Caki2 (cell line): Measurements from ENCODE around the gene VTI1A. TPM values are rescaled to one million over a fixed set of nuclear protein-coding genes. Genes with fewer than 3 reads are reported as not detected.
"Not testable (repeated sequence)": the region's sequence is repeated elsewhere in the genome, so short reads cannot be mapped to it uniquely, and the experiment has no call there.

Experiments used
- DNase-seq: peaks from one replicate; pipeline ENCODE4 v3.0.0-alpha.2; 2015; ENCODE audit warnings: low read depth
- in situ Hi-C: cut with HindIII; loops from 2 replicates; pipeline ENCODE4 v1.10.0; 2016; ENCODE audit warnings: low sequenced_read_pairs, low pct_unique_long_range_greater_than_20kb, mixed read lengths
- total RNA-seq: library from RNA; depleted of rRNA; stranded (reverse); fragments of >200 nt; shearing (Covaris generic); gene quantifications from 2 replicates; pipeline ENCODE4 v1.2.3, GENCODE V29; 2014; ENCODE audit warnings: low replicate concordance; rRNA removed

VTI1A gene
- total RNA-seq = 9.7 and 17.8 TPM in 2 replicates

GRCh38 chr10:112446855-112447619, at the start of gene VTI1A, which contains the start of gene ZDHHC6:
Gene VTI1A (plus strand): TSS chr10:112447215. CDS start chr10:112447374, 159 bp downstream.
Gene ZDHHC6 (minus strand): TSS chr10:112446914. CDS start chr10:112445436, 1,478 bp downstream.
- in situ Hi-C loops = no loop called here
- peak; percentile 79 for DNase-seq

DNA sequence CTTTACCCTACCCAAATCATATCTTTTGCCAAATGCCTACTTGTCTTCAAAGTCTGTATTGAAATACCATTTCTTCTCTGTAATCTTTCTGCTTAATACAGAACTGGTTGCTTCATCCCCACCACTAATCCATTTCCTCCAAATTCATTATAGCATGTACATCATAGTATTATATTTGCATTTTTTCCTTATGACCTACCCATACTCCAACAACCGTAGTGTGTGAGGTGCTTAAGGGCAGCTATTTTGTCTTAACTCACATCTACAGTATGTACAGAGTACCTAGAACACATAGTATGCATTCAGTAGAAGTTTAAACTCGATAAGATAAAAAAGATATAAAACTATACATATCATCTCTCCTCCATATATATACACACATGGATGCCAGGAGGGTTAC, 49.4 kb upstream of the VTI1A start:
- in situ Hi-C loops = no loop called here
- DNase-seq = no peak

- in situ Hi-C loops = no loop called here
These were observed 44.1 kb upstream of the VTI1A start for GRCh38 chr10:112402917-112403316.

DNA sequence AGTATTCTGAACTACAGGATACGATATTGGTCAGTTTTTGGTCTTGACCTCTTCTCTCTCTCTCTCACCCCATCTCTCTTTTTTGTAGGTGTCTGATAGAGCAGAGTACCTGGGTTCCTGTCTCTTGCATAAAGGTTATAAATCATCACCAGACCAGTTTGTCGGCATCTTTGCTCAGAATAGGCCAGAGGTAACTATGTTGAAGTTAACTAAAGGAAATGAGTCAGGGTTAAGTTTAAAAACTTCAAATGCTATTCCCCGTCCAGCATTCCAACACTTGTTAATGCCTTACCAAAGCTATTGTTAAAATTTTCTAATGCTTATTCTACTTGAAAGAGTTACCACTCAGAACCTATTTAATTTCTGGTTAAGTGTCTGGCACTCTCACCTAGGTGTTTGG, 42.4 kb upstream of the VTI1A start:
- in situ Hi-C loops = no loop called here
- no peak for DNase-seq

More at GRCh38 chr10:112402917-112403316, 44.1 kb upstream of the VTI1A start:
- no peak for DNase-seq

DNA sequence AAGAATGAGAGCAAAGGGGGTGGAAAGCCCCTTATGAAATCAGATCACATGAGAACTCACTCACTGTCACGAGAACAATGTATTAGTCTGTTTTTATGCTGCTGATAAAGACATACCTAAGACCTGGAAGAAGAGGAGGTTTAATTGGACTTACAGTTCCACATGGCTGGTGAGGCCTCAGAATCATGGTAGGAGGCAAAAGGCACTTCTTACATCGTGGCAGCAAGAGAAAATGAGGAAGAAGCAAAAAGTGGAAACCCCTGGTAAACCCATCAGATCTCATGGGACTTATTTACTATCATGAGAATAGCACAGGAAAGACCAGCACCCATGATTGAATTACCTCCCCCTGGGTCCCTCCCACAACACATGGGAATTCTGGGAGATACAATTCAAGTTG, 40.2 kb upstream of the VTI1A start:
- DNase-seq, in situ Hi-C loops: not testable (repeated sequence)

DNA sequence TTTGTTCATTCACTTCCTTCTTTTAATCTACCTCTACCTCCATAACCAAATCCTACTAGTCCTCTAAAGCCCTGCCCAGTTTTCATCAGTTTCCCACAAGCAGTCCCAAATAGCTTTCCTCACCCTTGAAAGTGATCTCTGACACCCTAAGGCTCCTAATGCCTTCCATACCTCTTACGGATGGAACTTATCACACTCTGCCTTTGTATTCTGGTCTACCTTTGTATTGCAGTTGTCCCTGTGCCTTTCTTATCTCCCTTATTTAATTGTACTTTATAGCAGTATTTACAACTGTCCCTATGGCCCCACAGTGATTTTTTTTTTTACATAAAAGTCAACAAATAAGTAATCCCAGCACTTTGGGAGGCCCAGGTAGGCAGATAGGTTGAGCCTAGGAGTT, 39.3 kb upstream of the VTI1A start:
- in situ Hi-C loops = no loop called here

GRCh38 chr10:112409299-112409698, 37.7 kb upstream of the VTI1A start:
- DNase-seq = no peak
- in situ Hi-C loops = no loop called here

More for the DNA sequence above, 39.3 kb upstream of the VTI1A start:
- no peak for DNase-seq

GRCh38 chr10:112409755-112410154, 37.3 kb upstream of the VTI1A start:
- DNase-seq = no peak
- in situ Hi-C loops = no loop called here

DNA sequence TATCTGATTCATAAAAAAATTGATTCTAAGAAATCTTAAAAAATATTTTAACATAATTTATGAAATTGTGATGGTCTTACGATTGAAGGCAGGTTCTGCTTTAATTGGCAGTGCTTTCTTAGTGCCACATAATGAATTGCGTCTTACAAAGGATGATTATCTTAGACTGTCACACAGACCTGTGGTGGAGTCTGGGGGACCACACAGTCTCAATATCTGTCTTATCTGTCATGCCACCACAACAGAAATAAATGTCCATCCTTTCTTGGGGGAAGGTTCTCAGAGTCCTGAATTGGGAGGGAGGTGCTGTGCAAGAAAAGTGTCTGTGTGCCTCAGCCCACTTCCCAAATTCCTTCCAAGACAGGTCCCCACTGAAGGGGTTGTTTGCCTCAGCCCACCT, 34.3 kb upstream of the VTI1A start:
- DNase-seq = no peak
- in situ Hi-C loops = no loop called here

- in situ Hi-C loops = no loop called here
- DNase-seq = no peak
These were observed 25.3 kb upstream of the VTI1A start for GRCh38 chr10:112421731-112422130.

- in situ Hi-C loops = no loop called here
These were observed 22.4 kb upstream of the VTI1A start for GRCh38 chr10:112424651-112425050.

GRCh38 chr10:112426111-112426510, 20.9 kb upstream of the VTI1A start:
- DNase-seq = no peak

More at GRCh38 chr10:112424651-112425050, 22.4 kb upstream of the VTI1A start:
- DNase-seq = no peak

DNA sequence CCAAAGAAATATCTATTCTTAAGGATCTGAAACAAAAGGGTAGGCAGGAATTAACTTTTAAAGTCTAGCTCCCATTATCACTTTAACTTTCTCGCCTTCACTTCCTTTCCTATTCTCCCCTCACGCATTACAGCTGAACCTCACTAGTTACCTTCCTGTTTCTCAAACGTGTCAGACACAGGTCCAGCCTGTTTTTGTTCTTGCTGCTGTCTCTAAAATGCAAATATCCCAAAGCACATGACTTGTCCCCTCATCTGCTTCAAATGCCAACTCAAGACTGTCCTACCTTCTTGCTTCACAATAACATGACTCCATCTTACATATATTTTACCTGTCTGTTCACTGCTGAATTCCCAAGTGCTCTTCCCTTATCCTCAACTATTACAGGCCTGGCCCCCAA, 17.9 kb upstream of the VTI1A start:
- DNase-seq = no peak
- in situ Hi-C loops = no loop called here

More at GRCh38 chr10:112426111-112426510, 20.9 kb upstream of the VTI1A start:
- in situ Hi-C loops = no loop called here

- in situ Hi-C loops = no loop called here
- no peak for DNase-seq
These were observed 17.3 kb upstream of the VTI1A start for GRCh38 chr10:112429654-112430230.

DNA sequence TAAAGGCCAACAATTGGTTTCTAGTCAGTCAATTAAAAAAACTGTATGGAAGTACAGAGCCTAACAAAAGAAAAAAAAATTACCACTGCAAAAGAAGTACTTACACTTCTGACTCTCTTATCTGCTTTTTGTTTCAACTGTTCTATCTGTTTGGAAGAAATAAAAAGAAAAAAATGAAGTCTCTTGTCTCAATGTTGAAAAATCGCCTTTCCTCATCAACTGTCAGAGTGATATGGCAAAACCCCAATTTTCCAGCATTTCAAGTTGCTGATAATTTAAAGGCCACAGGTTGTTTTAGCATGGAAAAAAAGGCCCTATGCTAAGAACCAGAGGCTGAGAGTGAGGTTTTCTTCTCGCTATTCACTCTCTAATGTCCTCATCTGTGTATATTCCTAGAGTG, 13.9 kb upstream of the VTI1A start:
- DNase-seq = no peak
- in situ Hi-C loops = no loop called here

DNA sequence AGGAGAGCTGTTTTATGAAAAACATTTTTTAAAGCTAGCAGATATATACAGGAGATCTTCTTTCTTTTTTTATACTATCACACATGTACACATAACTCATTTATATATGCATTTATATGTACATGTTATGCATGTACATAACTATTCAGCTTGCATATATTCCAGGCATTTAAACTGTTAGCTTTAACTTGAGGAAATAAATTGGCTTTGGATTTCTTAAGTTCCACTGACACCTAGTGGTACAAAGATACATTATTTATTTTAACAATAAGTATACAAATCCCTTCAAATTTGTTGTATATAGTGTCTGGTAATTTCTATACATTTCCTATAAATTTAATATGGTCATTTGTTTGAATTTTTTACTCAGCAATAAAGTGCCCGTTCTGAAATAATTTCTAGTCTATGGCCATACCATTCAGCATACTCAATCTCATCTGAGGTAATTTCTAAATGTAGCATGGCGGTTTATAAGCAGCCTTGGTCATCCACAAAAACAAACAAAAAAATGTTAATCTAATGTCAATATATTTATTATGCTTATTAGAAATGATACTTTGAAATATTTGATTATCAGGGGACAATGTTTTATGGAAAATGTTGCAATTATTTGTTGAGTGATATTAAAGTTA, 11.9 kb upstream of the VTI1A start:
- no peak for DNase-seq
- in situ Hi-C loops = no loop called here

- no peak for DNase-seq
- in situ Hi-C loops = no loop called here
These were observed 8.7 kb upstream of the VTI1A start for GRCh38 chr10:112438356-112438755.

GRCh38 chr10:112441520-112441919, 5.5 kb upstream of the VTI1A start:
- in situ Hi-C loops = no loop called here
- DNase-seq = no peak

- no peak for DNase-seq
- in situ Hi-C loops = no loop called here
These were observed 5.0 kb upstream of the VTI1A start for GRCh38 chr10:112442063-112442462.
